Large intestine (tissue), 3 donors: ENCODE data around the gene TMED5. TPM values are rescaled to one million over a fixed set of nuclear protein-coding genes. Genes with fewer than 3 reads are reported as not detected.

Experiments used
- DNase-seq, 2 donors: peaks; one replicate each; pipeline versions ENCODE4 v3.0.0 to v3.0.0-alpha.2; 2013
- H3K27ac ChIP-seq: one replicate; pipeline ENCODE4 v1.5.1; 2013; ENCODE audit warnings: low read length
- H3K27me3 ChIP-seq: 2 replicates; pipeline ENCODE4 v1.6.1; 2013; ENCODE audit warnings: low read length; ENCODE audit not compliant: control insufficient read depth, insufficient read depth
- H3K36me3 ChIP-seq: 2 replicates; pipeline ENCODE4 v1.6.1; 2013; ENCODE audit warnings: low read length; ENCODE audit not compliant: control insufficient read depth, insufficient read depth
- H3K4me1 ChIP-seq: one replicate; pipeline ENCODE4 v1.6.1; 2013; ENCODE audit warnings: low read length; ENCODE audit not compliant: control insufficient read depth, insufficient read depth
- H3K4me3 ChIP-seq: one replicate; pipeline ENCODE4 v1.5.1; 2013; ENCODE audit warnings: low read length
- H3K9me3 ChIP-seq: one replicate; pipeline ENCODE4 v1.6.1; 2013; ENCODE audit warnings: mild to moderate bottlenecking, low read depth, low read length, moderate library complexity; ENCODE audit not compliant: control insufficient read depth
- WGBS: methylation state at CpG from one replicate; pipeline ENCODE4 v1.1.5; 2013; ENCODE audit warnings: low lambda C conversion rate; ENCODE audit not compliant: insufficient coverage; 5-methylcytosine and 5-hydroxymethylcytosine counted together
- polyA plus RNA-seq: library from polyadenylated mRNA; unstranded; fragments of 120-200 nt; gene quantifications from one replicate; pipeline ENCODE4 v1.2.1, GENCODE V29; 2013

The TMED5 gene
- polyA plus RNA-seq, 1 donor, result 44.4 TPM

DNA sequence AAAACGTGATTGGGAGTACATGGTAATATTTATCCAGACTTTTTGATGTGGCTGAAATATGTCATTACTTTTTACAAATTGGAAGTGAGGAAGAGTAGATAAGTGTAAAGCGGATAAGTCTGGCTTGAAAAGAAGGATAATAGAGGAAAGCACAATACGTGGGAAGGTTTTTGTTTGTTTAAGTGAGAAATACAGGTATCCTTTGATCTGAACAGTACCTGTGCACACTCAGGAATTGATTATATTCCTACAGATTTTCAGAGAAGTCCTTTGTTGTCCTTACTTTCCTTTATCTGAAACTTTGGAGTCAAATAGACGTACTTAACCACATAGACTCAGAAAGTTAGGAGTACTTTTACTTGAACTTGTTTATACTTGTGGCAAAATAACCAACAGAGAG, 20.5 kb upstream of the TMED5 start:
- Histone ChIP-seq H3K27me3 (no peaks in the 10 kb centered on the region), H3K4me3 (no peak overlapping the region), H3K9me3 (no peaks in the 10 kb centered on the region), H3K4me1 (no peaks in the 10 kb centered on the region), H3K36me3 (peaks cover 9% of the 10 kb centered on the region), H3K27ac (no peak overlapping the region)
- 63% methylated on average over 2 of the region's 4 CpGs for WGBS
- no peak for DNase-seq

DNA sequence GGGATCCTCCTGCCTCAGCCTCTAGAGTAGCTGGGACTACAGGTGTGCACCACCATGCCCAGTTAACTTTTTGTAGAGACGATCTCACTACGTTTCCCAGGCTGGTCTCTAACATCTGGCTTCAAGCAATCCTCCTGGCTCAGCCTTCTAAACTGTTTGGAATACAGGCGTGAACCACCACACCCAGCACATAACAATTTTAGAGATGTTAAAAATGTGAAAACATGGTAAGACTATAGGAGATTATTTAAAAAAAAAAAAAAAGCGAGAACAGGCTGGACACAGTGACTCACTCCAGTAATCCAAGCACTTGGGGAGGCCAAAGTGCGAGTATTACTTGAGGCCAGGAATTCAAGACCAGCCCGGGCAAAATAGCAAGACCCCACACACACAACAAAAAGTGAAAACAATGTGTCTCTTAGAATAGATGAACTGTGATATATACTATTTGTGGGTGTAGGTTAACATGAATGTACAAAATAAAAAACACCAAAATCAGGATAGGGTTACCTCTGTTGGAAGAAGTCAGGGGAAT, 19.9 kb upstream of the TMED5 start:
- no peak overlapping the region for H3K27ac ChIP-seq
- H3K9me3 ChIP-seq, result no peaks in the 10 kb centered on the region
- WGBS, result no CpG with 5 or more reads among the region's 6 CpGs
- H3K36me3 ChIP-seq, result peaks cover 9% of the 10 kb centered on the region
- H3K4me1 ChIP-seq, result no peaks in the 10 kb centered on the region
- no peak for DNase-seq
- H3K4me3 ChIP-seq, result no peak overlapping the region
- H3K27me3 ChIP-seq, result no peaks in the 10 kb centered on the region

- H3K4me3 ChIP-seq, result no peak overlapping the region
- no CpG with 5 or more reads among the region's 9 CpGs for WGBS
- H3K9me3 ChIP-seq, result no peaks in the 10 kb centered on the region
- no peak overlapping the region for H3K27ac ChIP-seq
- peaks cover 9% of the 10 kb centered on the region for H3K36me3 ChIP-seq
- peak in 1 of 2 donors; percentile 4 for DNase-seq
- H3K4me1 ChIP-seq, result no peaks in the 10 kb centered on the region
- no peaks in the 10 kb centered on the region for H3K27me3 ChIP-seq
Observed at GRCh38 chr1:93199150-93199549, 18.9 kb upstream of the TMED5 start.

DNA sequence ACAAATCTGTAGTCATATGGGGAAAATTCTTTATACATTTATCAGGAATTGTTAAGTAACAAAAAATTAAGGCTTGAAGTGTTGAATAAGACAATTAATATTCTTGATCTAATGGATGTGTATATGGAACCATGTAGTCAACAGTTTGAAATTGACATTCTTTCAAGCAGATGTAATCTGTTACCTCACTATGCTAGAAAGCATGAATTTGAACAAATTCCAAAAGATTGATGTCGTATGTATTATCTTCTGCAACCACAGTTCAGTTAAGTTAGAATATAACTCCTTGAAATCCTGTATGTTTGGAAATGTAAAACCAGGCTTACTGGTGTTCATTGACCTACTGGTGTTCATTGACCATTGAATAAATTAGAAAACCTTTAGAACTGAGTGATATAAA, 16.4 kb upstream of the TMED5 start:
- H3K4me1 ChIP-seq, result no peaks in the 10 kb centered on the region
- H3K36me3 ChIP-seq, result peaks cover 5% of the 10 kb centered on the region
- WGBS, result no CpG with 5 or more reads among the region's 1 CpG

GRCh38 chr1:93194231-93194990, 14.2 kb upstream of the TMED5 start:
- WGBS, result 100% methylated on average over 2 of the region's 4 CpGs
- no peak overlapping the region for H3K27ac ChIP-seq
- DNase-seq, result no peak

More for the DNA sequence above, 16.4 kb upstream of the TMED5 start:
- DNase-seq, result no peak
- no peak overlapping the region for H3K27ac ChIP-seq
- H3K9me3 ChIP-seq, result no peaks in the 10 kb centered on the region
- H3K27me3 ChIP-seq, result no peaks in the 10 kb centered on the region
- no peak overlapping the region for H3K4me3 ChIP-seq

GRCh38 chr1:93190432-93190831, 10.2 kb upstream of the TMED5 start:
- Histone ChIP-seq H3K27me3 (no peaks in the 10 kb centered on the region), H3K27ac (no peak overlapping the region), H3K4me3 (no peak overlapping the region), H3K4me1 (no peaks in the 10 kb centered on the region), H3K9me3 (no peaks in the 10 kb centered on the region), H3K36me3 (no peaks in the 10 kb centered on the region)
- no peak for DNase-seq
- no CpG with 5 or more reads among the region's 3 CpGs for WGBS

More at GRCh38 chr1:93194231-93194990, 14.2 kb upstream of the TMED5 start:
- H3K36me3 ChIP-seq, result peaks cover 5% of the 10 kb centered on the region
- H3K27me3 ChIP-seq, result no peaks in the 10 kb centered on the region
- no peak overlapping the region for H3K4me3 ChIP-seq
- no peaks in the 10 kb centered on the region for H3K4me1 ChIP-seq
- H3K9me3 ChIP-seq, result no peaks in the 10 kb centered on the region

- H3K4me3 ChIP-seq, result no peak overlapping the region
- no peaks in the 10 kb centered on the region for H3K9me3 ChIP-seq
- no CpG with 5 or more reads among the region's 1 CpG for WGBS
- no peaks in the 10 kb centered on the region for H3K27me3 ChIP-seq
- no peak overlapping the region for H3K27ac ChIP-seq
- H3K4me1 ChIP-seq, result no peaks in the 10 kb centered on the region
- H3K36me3 ChIP-seq, result no peaks in the 10 kb centered on the region
- no peak for DNase-seq
Observed at GRCh38 chr1:93186667-93187066, 6.5 kb upstream of the TMED5 start.

GRCh38 chr1:93180723-93181613, 755 bp upstream of the TMED5 start, which contains the start of gene CCDC18:
Gene CCDC18, plus strand, starts transcription at chr1:93180724. Its CDS starts 2,638 bp downstream, at chr1:93183362.
- Histone ChIP-seq H3K4me1 (peaks cover 8% of the 10 kb centered on the region), H3K27ac (peak within 1 kb of the TSS; percentile 98), H3K9me3 (no peaks in the 10 kb centered on the region), H3K4me3 (peak within 1 kb of the TSS; percentile 96), H3K27me3 (no peaks in the 10 kb centered on the region), H3K36me3 (peaks cover under 1% of the 10 kb centered on the region)
- no peak for DNase-seq
- no CpG with 5 or more reads among the region's 43 CpGs for WGBS

DNA sequence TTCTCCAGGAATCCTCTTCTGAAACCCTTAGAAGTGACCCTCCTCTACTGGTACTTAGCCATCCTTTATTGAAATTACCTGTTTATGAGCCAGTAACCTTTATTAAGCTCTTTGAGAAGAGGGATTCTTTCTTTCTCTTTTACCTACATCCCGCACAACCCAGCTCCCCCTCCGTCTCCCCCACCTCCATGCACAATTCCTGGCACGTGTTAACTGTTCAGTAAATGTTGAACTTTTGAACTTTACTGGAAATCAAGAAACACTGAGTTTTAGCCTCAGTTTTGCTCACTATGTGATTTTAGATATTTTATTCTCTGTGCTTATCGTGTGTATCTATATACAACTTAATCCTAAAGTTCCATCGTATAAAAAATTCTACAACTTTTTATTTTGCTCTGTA, 1.8 kb downstream of the TMED5 start:
- WGBS, result 47% methylated on average over 3 of the region's 5 CpGs
- H3K27ac ChIP-seq, result no peak overlapping the region
- H3K36me3 ChIP-seq, result peaks cover 2% of the 10 kb centered on the region
- peak overlapping the region; percentile 96 for H3K4me3 ChIP-seq
- DNase-seq, result peak; percentile 9 to 56
- peaks cover 8% of the 10 kb centered on the region for H3K4me1 ChIP-seq
- no peaks in the 10 kb centered on the region for H3K9me3 ChIP-seq
- no peaks in the 10 kb centered on the region for H3K27me3 ChIP-seq

- no peak overlapping the region for H3K27ac ChIP-seq
- H3K27me3 ChIP-seq, result no peaks in the 10 kb centered on the region
- DNase-seq, result peak in 1 of 2 donors; percentile 19
- peaks cover 2% of the 10 kb centered on the region for H3K36me3 ChIP-seq
- H3K4me3 ChIP-seq, result peak overlapping the region; percentile 96
- 29% methylated on average over 1 of the region's 4 CpGs for WGBS
- H3K9me3 ChIP-seq, result no peaks in the 10 kb centered on the region
- peaks cover 8% of the 10 kb centered on the region for H3K4me1 ChIP-seq
Observed at GRCh38 chr1:93177991-93178390, 2.2 kb downstream of the TMED5 start.
